ENCODE results near the gene NRROS. TPM values are rescaled to one million over a fixed set of nuclear protein-coding genes. Genes with fewer than 3 reads are reported as not detected.

The NRROS gene
- total RNA-seq, 1 donor from 2014 or later: 1.4 TPM

DNA sequence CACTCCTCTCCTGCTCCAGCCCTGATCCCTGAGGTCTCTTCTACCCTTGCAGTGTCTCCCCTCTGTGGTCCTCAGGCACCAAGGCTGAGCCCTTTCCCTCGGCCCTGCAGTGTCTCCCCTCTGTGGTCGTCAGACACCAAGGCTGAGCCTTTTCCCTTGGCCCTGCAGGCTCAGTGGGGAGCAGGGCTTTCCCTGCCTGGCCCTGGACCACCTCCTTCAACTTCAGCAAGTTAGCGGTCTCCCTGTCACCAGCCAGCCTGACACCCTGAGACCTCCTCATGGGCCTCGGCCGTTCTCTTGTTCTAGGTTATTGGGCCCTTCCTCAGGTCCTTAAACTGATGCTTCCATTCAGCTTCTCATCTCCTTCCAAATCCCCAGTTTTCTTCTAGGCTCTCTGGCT, 4.3 kb downstream of the NRROS start:
- TF ChIP-seq, protein P1, sequence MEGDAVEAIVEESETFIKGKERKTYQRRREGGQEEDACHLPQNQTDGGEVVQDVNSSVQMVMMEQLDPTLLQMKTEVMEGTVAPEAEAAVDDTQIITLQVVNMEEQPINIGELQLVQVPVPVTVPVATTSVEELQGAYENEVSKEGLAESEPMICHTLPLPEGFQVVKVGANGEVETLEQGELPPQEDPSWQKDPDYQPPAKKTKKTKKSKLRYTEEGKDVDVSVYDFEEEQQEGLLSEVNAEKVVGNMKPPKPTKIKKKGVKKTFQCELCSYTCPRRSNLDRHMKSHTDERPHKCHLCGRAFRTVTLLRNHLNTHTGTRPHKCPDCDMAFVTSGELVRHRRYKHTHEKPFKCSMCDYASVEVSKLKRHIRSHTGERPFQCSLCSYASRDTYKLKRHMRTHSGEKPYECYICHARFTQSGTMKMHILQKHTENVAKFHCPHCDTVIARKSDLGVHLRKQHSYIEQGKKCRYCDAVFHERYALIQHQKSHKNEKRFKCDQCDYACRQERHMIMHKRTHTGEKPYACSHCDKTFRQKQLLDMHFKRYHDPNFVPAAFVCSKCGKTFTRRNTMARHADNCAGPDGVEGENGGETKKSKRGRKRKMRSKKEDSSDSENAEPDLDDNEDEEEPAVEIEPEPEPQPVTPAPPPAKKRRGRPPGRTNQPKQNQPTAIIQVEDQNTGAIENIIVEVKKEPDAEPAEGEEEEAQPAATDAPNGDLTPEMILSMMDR (IDR thresholded peaks at IDR 0.05; ENCODE audit: unreplicated experiment): no peak
- H3K9me3 Mint-ChIP-seq (ENCODE audit: low read depth): no peaks in the 10 kb centered on the region
- peaks cover 18% of the 10 kb centered on the region for H3K27me3 Mint-ChIP-seq
- H3K4me3 Mint-ChIP-seq (ENCODE audit: low read depth): no peak overlapping the region
- no peaks in the 10 kb centered on the region for H3K36me3 Mint-ChIP-seq (ENCODE audit: insufficient read depth)
- no peak for DNase-seq (ENCODE audit: low spot score, unreplicated experiment)
- H3K4me1 Mint-ChIP-seq (ENCODE audit: low read depth): peaks cover 1% of the 10 kb centered on the region
- H3K27ac Mint-ChIP-seq: no peak overlapping the region

DNA sequence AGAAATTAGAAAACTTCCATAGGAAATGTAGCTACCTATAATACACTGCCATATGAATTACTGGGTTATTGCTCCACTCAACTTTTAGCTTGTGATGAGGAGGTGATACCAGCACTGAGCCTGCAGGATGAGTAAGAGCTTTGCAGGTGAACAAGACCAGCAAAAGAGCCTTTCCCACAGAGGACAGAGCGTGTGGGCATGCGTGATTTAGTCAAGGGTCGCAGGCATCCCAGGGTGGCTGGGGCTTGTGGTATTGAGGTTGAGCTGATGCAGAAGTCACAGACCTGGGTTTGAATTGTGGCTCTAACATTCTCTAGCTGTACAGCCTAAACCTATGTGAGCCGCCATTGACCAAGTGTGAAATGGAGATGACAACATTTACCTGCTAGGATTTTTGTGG, 5.6 kb downstream of the NRROS start:
- TF ChIP-seq, protein P1 (IDR thresholded peaks at IDR 0.05; ENCODE audit: unreplicated experiment): no peak
- H3K9me3 Mint-ChIP-seq (ENCODE audit: low read depth): no peaks in the 10 kb centered on the region
- H3K36me3 Mint-ChIP-seq (ENCODE audit: insufficient read depth): no peaks in the 10 kb centered on the region
- no peak for DNase-seq (ENCODE audit: low spot score, unreplicated experiment)
- H3K27ac Mint-ChIP-seq: no peak overlapping the region
- no peaks in the 10 kb centered on the region for H3K4me1 Mint-ChIP-seq (ENCODE audit: low read depth)
- peaks cover 9% of the 10 kb centered on the region for H3K27me3 Mint-ChIP-seq
- H3K4me3 Mint-ChIP-seq (ENCODE audit: low read depth): no peak overlapping the region

DNA sequence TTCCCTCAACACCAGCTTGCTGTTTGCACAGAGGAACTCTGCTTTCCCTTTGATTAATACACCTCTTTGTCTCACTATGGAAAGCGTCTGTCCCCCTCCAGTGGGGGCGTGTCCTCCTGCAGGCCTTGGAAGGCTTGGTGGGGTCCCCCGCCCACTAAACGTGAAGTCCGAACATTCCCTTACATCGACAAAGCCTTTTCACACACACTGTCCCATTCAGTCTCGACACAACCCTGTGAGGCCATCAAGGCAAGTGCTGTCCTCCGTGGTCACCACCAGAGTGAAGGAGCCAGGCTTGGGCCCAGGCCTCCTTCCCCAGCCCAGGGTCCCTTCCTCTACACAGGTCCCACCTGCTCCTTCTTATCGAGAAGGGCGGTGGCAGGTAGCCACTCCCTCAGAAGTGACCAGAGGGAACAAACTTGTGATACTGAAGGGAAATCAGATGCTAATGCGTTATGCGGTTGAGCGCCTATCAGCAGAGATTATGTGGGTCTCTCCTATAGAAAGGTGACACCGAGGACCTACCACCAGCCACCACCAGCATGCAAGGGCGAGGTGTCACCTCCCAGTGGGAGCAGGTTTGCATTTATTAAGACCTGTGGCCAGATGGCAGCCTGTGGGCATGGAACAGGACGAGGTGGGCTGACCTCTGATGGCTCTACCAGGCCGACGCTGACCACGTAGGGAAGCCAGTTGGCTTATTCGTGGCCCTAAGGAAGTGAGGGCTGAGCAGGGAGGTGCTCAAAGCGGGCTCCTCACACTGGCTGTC, 6.6 kb downstream of the NRROS start:
- no peak overlapping the region for H3K27ac Mint-ChIP-seq

DNA sequence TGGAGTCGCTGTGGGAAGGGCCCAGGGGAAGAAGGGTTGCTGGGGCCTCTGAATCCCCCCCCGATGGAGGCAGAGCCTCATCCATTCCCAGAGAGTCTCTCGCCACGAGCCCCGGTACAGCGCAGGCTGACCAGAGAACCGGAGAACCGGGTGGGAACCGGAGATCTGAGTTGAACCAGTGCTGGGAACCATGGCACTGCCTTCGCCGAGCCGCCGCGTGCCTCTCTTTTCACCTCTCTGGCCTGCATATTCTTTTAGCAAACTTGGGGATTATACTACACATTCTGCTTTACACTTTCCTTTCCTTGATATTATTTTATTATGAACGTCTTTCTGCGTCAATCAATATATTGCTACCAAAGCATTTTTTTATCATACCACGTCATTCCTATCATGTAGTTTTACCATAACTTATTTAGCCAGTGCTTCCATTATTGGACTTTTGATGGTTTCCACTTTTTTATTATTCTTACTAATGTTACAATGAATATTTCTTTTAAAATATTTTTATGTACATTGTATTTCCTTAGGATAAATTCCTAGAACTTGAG, 7.2 kb downstream of the NRROS start:
- Mint-ChIP-seq H3K4me1 (ENCODE audit: low read depth) (no peaks in the 10 kb centered on the region), H3K27me3 (peaks cover 3% of the 10 kb centered on the region), H3K27ac (no peak overlapping the region), H3K9me3 (ENCODE audit: low read depth) (no peaks in the 10 kb centered on the region), H3K4me3 (ENCODE audit: low read depth) (no peak overlapping the region), H3K36me3 (ENCODE audit: insufficient read depth) (no peaks in the 10 kb centered on the region)
- no peak for DNase-seq (ENCODE audit: low spot score, unreplicated experiment)
- TF ChIP-seq, protein P1 (IDR thresholded peaks at IDR 0.05; ENCODE audit: unreplicated experiment): no peak

More for the DNA sequence above, 6.6 kb downstream of the NRROS start:
- DNase-seq (ENCODE audit: low spot score, unreplicated experiment): no peak
- H3K4me1 Mint-ChIP-seq (ENCODE audit: low read depth): no peaks in the 10 kb centered on the region
- no peaks in the 10 kb centered on the region for H3K9me3 Mint-ChIP-seq (ENCODE audit: low read depth)
- H3K4me3 Mint-ChIP-seq (ENCODE audit: low read depth): no peak overlapping the region
- TF ChIP-seq, protein P1 (IDR thresholded peaks at IDR 0.05; ENCODE audit: unreplicated experiment): no peak
- H3K27me3 Mint-ChIP-seq: peaks cover 5% of the 10 kb centered on the region
- H3K36me3 Mint-ChIP-seq (ENCODE audit: insufficient read depth): no peaks in the 10 kb centered on the region

DNA sequence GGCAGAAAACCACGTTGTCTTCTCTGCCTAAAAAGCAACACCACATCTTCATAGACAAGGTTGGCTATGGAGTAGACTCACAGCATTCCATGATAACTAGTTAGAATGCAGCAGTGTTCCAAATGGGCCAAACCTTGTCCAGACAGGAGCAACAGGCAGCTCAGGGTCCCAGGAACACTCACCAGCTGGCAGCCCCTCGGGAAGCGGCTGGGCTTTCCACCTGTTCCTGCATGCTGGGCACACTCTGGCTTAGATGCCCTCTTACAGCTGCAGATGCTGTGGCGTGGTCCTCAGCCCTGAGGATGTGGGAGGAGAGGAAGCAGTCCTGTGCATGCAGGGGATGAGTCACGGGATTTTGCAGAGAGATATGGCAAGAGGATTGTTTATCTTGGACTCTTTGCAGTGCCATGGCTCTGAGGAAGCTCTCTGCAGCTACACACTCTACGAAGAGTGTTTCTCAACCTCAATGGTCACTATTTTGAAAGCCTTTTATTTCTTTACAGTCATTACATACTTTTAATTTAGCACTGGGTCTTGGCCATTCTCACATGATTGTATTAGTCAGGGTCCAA, 11.3 kb downstream of the NRROS start:
- Mint-ChIP-seq H3K27ac (no peak overlapping the region), H3K27me3 (no peaks in the 10 kb centered on the region), H3K4me1 (ENCODE audit: low read depth) (no peaks in the 10 kb centered on the region), H3K9me3 (ENCODE audit: low read depth) (no peaks in the 10 kb centered on the region), H3K36me3 (ENCODE audit: insufficient read depth) (no peaks in the 10 kb centered on the region), H3K4me3 (ENCODE audit: low read depth) (no peak overlapping the region)
- DNase-seq (ENCODE audit: low spot score, unreplicated experiment): no peak
- TF ChIP-seq, protein P1 (IDR thresholded peaks at IDR 0.05; ENCODE audit: unreplicated experiment): no peak

Data from progenitor cell of endocrine pancreas (in vitro differentiated cells).